ENCODE results near the gene TCF19.

TCF19 gene

DNA sequence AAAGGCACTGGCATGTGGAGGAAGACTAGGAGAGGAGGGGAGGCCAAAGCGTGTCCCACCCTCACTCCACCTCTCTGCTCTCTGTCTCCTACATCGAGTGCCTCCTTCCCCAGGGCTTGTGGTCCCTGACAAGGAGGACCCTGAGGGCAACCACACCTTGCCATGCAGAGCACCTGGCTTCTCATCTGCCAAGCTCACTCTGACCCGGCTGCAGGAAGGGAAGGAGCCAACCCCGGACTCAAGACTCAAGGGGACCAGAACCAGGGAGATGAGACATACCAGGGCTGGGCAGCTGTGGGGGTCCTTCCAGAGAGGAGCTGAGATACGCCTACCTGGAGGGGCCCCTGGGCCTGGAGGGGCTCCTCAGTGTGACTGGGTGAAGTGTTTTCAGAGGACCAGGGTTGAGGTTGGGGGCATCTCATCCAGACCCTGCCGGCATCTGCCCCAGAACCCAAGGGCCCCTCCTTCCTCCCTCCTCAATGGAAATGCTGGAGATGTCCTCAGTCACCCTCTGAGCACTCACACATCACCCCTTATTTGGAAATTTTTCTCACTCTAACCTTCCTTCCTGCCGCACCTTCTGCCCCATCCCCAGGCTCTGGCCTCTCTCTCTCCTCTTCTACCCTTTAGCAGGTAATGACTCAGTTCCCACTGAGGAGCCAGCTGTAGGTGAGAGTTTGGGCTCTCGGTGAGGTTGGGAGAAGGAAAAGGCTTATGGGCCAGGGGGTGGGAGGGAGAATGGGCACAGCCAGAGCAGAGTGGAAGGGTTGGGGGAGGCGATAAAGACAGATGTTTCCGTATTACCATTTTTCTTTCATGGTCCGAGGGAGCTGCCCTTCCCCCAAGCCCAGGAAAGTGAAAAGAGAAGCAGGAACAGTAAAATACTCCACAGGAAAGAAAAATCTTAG is 44.1 kb downstream of the TCF19 start:
- DNase-seq (ENCODE audit: low read depth in 2 of 2, low spot score in 1 of 2): no peak

DNA sequence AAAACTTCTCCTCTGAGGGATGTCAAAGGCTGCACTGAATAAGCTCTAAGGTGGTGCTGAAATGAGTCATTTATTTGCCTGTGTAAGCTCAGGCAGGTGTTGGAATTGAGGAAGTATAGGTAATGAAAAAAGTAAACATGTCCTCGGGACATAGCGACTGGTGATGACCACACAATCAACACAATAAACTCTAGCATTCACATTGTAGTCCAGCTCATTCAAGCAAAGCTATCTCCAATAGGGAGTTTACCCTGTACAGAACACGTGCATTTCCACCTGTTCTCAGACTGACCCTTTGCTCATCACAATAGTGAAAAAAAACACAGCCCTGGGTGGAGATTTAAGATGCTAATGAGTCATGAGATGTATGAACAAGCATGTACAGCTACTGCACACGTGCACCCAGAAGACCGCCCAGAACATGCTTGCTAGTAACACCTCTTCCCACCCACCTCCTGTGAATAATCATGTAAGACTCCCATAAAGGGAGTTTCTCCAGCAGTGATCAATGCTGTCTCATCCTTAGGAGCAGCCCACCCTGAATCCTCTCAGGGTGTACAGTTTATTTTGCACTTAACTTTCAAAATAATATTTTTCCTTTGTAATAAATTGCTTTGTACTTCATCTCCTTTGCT is 45.1 kb downstream of the TCF19 start:
- DNase-seq (ENCODE audit: low read depth in 2 of 2, low spot score in 1 of 2): no peak

DNA sequence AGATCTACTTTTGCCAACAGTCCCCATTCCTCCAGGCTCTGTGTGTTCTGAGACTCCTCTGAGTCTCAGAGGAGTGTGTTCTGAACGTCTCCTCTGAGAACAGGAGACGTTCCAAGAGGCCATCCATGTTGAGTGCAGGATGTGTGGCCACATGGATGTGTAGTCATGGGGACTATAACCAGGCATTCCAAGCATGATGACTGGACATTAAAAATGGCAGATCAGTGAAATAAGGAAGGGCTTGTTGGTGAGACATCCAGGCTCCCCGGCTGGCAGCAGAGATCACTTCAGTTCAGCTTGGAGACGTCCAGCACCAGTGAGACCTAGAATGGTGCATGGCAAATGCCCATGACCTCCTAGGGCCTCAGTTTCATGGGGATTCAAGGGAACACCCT is 46.4 kb downstream of the TCF19 start:
- no peak for DNase-seq (ENCODE audit: low read depth in 2 of 2, low spot score in 1 of 2)

DNA sequence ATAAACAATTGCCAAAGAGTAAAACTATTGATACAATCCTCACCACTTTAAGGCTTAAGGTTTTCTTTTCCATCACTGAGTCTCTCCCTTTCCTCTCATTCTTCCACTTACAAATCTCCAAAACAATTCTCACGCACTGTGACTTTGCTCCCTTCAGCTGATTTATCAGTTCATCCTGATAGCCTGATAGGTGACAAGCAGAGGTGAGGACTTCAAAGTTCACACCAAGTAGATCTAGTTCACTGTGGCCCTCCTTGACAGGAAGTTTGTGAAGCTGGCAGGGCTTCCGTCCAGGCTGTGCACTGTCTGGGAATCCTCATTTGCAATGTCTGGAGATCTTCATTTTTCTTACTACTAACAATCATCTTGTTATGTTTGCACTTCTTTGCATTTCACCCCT is 47.2 kb downstream of the TCF19 start:
- DNase-seq (ENCODE audit: low read depth in 2 of 2, low spot score in 1 of 2): no peak

DNA sequence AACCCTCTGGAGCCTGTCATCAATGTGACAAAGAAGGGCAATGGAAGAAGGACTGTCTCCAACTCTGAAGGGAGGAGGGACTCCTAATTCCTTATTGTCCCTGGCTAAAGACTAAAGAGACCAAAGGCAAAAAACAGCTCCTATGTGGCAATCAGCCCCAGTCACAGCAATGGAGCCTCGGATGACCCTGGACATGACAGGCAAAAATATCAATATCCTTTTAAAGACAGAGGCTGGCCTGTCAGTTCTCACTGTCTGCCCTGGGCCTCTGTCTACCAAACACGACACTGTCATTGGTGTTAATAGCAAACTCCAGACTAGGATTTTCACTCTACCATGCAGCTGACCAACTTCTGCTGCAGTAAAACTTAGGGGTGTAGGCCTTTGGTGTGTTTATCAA is 50.1 kb downstream of the TCF19 start:
- DNase-seq (ENCODE audit: low read depth in 2 of 2, low spot score in 1 of 2): no peak

DNA sequence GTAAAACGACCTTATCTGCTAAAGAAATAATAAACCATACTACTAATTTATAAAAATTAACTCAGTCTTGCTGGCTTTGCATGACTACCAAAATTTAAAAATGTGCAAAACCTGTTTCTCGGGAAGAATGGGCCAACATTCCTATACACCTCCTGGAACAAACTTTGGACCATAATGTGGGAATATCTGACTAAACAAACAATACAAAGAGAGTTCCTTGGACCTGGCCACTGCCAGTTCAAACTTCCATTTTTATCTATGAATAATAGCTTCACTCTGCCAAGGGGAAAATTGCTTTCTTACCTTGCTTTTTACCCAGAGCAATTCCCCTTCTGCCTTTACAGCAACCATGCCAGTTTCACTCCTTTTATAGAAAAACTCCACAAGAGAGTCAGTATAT is 50.7 kb downstream of the TCF19 start:
- DNase-seq (ENCODE audit: low read depth in 2 of 2, low spot score in 1 of 2): no peak

DNA sequence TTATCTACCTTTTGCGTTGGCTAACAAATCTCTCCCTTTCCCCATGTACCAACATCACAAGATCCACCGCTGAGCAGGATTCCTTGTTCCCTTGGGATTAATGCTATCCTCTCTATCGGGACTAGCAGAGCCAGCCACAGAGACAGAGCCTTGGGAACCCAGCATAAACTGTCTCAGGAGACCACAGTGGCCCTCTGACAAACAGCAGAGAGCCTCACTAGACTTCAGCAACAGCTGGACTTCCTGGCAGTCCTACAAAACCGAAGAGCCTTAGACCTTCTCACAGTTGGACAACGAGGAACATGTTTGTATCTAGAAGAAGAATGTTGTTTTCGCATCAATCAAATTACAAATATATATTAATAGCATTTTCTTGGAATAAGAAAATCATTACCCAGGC is 51.7 kb downstream of the TCF19 start:
- DNase-seq (ENCODE audit: low read depth in 2 of 2, low spot score in 1 of 2): no peak

DNA sequence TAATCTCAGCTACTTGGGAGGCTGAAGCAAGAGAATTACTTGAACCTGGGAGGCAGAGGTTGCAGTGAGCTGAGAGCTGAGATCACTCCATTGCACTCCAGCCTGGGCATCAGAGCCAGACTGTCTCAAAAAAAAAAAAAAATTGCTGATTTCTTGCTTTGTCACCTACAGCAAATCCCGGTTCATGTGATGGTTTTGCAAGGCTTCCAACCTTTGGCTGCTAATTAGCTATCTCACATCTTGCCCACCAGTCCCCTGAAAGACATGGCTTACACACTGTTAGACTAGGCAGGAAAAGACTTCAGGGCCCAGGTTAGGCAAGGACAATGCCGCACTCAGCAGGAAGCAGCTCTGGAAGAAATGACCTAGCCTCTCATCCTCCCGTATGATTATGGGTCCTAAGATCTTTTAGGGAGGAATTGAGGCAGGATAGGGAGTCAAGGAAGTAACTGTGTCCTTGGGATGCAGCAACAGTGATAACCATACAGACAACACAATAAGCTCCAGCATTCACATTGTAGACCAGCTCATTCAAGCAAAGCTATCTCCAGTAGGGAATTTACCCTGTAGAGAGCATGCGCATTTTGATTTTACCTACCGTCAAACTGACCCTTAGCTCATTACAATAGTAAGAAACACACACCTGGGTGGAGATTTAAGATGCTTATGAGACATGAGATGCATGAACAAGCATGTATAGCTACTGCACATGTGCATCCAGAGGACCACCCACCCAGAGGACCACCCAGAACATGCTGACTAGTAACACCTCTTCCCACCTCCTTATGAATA is 52.5 kb downstream of the TCF19 start:
- no peak for DNase-seq (ENCODE audit: low read depth in 2 of 2, low spot score in 1 of 2)

Data from stimulated activated CD8-positive, alpha-beta memory T cell treated with anti-CD3 and anti-CD28 coated beads, Interleukin-4, amount 100 ng/mL, for 1 hour (primary cell).